ENCODE results near the gene CREBBP. TPM values are rescaled to one million over a fixed set of nuclear protein-coding genes. Genes with fewer than 3 reads are reported as not detected.

CREBBP gene
- polyA plus RNA-seq, 1 experiment = 9.8 TPM

GRCh38 chr16:3909791-3910583 is 29.5 kb upstream of the CREBBP start:
- POLR2A ChIA-PET = no interaction called here
- H3K4me3 ChIP-seq (ENCODE audit: low read depth, low read length) = no peak overlapping the region
- no peak for TF ChIP-seq CTCF (IDR thresholded peaks at IDR 0.05; ENCODE audit: low read depth, low read length)
- peaks cover 10% of the 10 kb centered on the region for H3K27me3 ChIP-seq (ENCODE audit: control insufficient read depth, insufficient read depth, low read length)
- CTCF ChIA-PET = no interaction called here
- no peak overlapping the region for H3K27ac ChIP-seq (ENCODE audit: low read depth, low read length)
- H3K9me3 ChIP-seq (ENCODE audit: control insufficient read depth, insufficient read depth, low read length) = no peaks in the 10 kb centered on the region; the same call in 1 of the 2 replicates
- no peak for DNase-seq (ENCODE audit: low read depth, low spot score)

GRCh38 chr16:3908951-3909437 is 28.5 kb upstream of the CREBBP start:
- ChIA-PET CTCF (no interaction called here), POLR2A (interaction anchor here (0.7 kb wide), 1 partner anchor 374 kb away, joined by 5 read pairs; no protein-coding TSS in a partner anchor)
- no peak for TF ChIP-seq CTCF (IDR thresholded peaks at IDR 0.05; ENCODE audit: low read depth, low read length)
- H3K27me3 ChIP-seq (ENCODE audit: control insufficient read depth, insufficient read depth, low read length) = peaks cover 7% of the 10 kb centered on the region
- H3K27ac ChIP-seq (ENCODE audit: low read depth, low read length) = no peak overlapping the region
- no peaks in the 10 kb centered on the region; the same call in 1 of the 2 replicates for H3K9me3 ChIP-seq (ENCODE audit: control insufficient read depth, insufficient read depth, low read length)
- H3K4me3 ChIP-seq (ENCODE audit: low read depth, low read length) = no peak overlapping the region
- no peak for DNase-seq (ENCODE audit: low read depth, low spot score)

GRCh38 chr16:3907586-3907985 is 27.1 kb upstream of the CREBBP start:
- TF ChIP-seq CTCF (IDR thresholded peaks at IDR 0.05; ENCODE audit: low read depth, low read length) = no peak
- ChIA-PET CTCF (no interaction called here), POLR2A (no interaction called here)
- Histone ChIP-seq H3K9me3 (ENCODE audit: control insufficient read depth, insufficient read depth, low read length) (no peaks in the 10 kb centered on the region; the same call in 1 of the 2 replicates), H3K27ac (ENCODE audit: low read depth, low read length) (no peak overlapping the region), H3K27me3 (ENCODE audit: control insufficient read depth, insufficient read depth, low read length) (peaks cover 5% of the 10 kb centered on the region), H3K4me3 (ENCODE audit: low read depth, low read length) (no peak overlapping the region)
- no peak for DNase-seq (ENCODE audit: low read depth, low spot score)

- TF ChIP-seq CTCF (IDR thresholded peaks at IDR 0.05; ENCODE audit: low read depth, low read length) = no peak
- no peak for DNase-seq (ENCODE audit: low read depth, low spot score)
- Histone ChIP-seq H3K27me3 (ENCODE audit: control insufficient read depth, insufficient read depth, low read length) (peaks cover 3% of the 10 kb centered on the region), H3K9me3 (ENCODE audit: control insufficient read depth, insufficient read depth, low read length) (no peaks in the 10 kb centered on the region; the same call in 1 of the 2 replicates), H3K4me3 (ENCODE audit: low read depth, low read length) (no peak overlapping the region), H3K27ac (ENCODE audit: low read depth, low read length) (no peak overlapping the region)
- ChIA-PET POLR2A (no interaction called here), CTCF (no interaction called here)
These were observed 25.9 kb upstream of the CREBBP start for GRCh38 chr16:3906363-3906762.

- ChIA-PET POLR2A (no interaction called here), CTCF (interaction anchor here (0.7 kb wide), 1 partner anchor 18 kb away, joined by 3 read pairs; no protein-coding TSS in a partner anchor)
- no peak for TF ChIP-seq CTCF (IDR thresholded peaks at IDR 0.05; ENCODE audit: low read depth, low read length)
- H3K27me3 ChIP-seq (ENCODE audit: control insufficient read depth, insufficient read depth, low read length) = peaks cover 3% of the 10 kb centered on the region
- no peak overlapping the region for H3K4me3 ChIP-seq (ENCODE audit: low read depth, low read length)
- no peaks in the 10 kb centered on the region for H3K9me3 ChIP-seq (ENCODE audit: control insufficient read depth, insufficient read depth, low read length)
- H3K27ac ChIP-seq (ENCODE audit: low read depth, low read length) = no peak overlapping the region
- DNase-seq (ENCODE audit: low read depth, low spot score) = no peak
These were observed 24.4 kb upstream of the CREBBP start for GRCh38 chr16:3904875-3905274.
